Activated CD8-positive, alpha-beta memory T cell treated with anti-CD3 and anti-CD28 coated beads, Interleukin-2, amount 50 U/mL, for 48 hours (primary cell): ENCODE measurements around the gene JAKMIP1.

Source experiments
- DNase-seq: peaks from one replicate; pipeline ENCODE4 v3.0.0-alpha.2; 2020

JAKMIP1 gene

DNA sequence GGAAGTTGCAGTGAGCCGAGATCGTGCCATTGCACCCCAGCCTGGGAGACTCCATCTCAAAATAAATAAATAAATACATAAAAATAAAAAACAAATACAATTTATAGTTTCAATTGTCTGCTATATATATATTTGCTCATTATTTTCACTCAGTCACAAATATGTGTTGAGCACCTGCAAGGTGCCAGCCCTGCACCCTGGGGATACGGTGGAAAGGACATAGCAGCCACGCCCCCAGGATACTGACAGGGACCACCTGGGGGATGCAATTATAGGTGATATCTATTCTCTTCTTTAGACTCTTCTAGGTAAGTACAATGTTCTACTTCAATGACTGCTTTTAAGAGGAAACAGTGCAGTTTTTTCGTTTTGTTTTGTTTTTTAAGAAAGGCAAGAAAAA lies 85.0 kb downstream of the JAKMIP1 start:
- no peak for DNase-seq

- DNase-seq = no peak
Measured at GRCh38 chr4:6114601-6115000, 85.7 kb downstream of the JAKMIP1 start.

DNA sequence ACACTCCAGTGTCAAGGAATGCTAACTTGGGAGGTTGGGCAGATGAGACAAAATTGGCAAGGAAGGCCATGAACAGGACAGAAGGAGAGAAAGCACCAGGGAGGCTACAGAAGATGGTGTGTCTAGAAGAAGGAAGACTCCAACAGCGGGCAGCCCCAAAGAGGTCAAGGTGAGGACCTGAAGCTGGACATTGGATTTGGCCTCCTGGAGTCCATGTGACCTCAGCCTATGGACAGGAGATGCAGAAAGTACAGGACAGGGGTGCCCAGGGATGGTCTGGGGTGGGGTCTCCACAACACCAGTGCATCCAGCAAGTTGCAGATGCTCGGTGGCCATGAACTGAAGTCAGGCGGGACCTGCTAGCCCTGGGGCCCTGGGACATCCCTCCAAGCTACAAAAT lies 86.2 kb downstream of the JAKMIP1 start:
- DNase-seq = no peak

DNA sequence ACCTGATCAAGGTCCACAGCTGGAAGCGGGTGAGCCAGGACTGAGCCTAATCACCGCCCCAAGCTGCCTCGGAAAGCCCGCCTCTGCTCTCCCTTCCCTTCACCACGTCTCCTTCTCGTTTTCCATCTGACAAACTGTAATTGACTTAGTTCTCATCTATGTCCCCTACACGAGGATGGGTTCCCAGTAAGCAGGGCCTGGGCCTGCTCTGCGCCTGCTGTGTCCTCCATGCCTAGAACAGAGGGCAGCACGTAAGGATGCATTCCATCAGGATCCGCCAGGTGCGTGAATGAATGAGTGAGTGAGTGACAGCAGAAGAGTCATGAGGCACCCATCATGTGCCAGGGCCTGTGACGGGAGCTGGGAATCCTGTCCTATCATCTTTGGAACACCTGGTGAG lies 86.7 kb downstream of the JAKMIP1 start:
- DNase-seq = no peak

- peak; percentile 25 for DNase-seq
Measured at GRCh38 chr4:6112606-6113290, 87.6 kb downstream of the JAKMIP1 start.

DNA sequence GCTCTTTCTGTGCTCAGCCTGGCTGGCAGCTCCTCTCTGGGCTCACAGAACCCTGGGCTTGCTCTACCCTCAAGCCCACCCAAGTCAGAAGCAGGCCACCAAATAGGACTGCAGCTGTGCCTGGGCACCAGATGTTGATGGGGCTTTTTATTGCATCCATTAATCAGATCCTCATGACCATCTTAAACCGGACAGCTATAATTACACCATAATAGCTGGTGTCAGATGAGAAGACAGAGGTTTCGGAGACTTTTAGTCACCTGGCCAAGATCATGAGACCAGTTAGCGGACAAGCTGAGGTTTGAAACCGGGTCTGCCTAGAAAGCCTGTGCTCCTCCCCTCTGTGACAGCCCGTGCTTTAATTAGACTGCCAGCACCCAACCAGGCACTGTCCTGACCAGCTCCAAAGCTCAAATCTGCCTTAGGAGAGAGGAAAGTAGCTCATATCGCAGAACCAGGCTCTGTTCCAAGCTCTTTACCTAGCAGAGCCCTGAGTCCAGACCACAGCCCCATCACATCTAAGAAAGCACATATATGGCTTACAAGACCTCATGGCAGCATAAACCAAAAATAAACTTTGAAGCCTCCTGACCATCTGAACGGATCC lies 88.9 kb downstream of the JAKMIP1 start:
- no peak for DNase-seq

- no peak for DNase-seq
Measured at GRCh38 chr4:6110681-6111353, 89.5 kb downstream of the JAKMIP1 start.

- DNase-seq = no peak
Measured at GRCh38 chr4:6109842-6110560, 90.3 kb downstream of the JAKMIP1 start.

DNA sequence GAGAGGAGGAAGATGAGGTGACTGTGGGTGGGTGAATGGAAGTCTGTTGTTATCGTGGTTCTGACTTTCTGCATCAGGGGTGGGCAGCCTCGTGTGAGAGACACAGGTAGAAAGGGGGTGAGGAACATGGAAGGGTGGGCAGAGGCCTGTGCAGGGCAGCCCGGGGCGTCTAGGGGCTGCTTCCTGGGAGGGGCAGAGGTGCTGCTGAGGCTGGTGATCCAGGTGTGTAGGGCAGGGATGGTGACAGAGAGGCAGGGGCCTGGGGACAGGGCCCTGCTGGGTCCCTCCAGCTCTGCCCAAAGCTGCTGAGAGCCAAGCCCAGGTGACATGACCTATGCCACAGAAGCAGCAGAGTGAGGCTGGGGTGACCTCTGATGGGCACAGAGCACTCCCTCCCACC lies 92.5 kb downstream of the JAKMIP1 start:
- DNase-seq = no peak

GRCh38 chr4:6107114-6107791 lies 93.1 kb downstream of the JAKMIP1 start:
- no peak for DNase-seq

GRCh38 chr4:6106156-6106555 lies 94.2 kb downstream of the JAKMIP1 start:
- no peak for DNase-seq

DNA sequence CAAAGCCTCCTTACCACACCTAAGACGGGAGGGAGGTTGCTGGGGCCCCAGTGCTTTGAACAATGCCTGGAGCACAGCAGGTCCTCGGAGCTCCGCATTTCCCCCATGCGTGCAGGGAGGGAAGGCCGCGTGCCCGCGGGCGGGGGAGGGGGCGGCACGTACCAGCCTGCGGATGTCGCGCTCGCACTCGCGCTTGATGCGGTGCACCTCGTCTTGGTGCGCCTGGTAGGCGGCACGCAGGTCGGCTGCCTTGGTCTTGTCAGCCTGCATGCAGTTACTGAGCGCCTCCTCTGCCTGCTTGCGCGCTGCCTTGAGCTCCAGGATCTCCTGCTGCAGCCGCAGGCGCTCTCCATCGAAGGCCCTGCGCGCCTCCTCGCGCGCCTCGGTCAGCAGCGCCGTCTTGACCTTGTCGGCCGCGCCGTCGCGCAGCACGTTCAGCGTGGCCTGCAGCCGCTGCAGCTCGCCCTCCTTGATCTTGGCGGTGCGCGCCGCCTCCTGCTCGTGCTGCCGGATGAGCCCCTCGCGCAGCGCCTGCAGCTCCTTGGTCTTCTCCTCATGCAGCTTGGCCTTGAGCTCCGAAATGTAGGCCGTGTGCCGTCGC lies 94.9 kb downstream of the JAKMIP1 start:
- no peak for DNase-seq

GRCh38 chr4:6104541-6105130 lies 95.7 kb downstream of the JAKMIP1 start:
- DNase-seq = no peak

DNA sequence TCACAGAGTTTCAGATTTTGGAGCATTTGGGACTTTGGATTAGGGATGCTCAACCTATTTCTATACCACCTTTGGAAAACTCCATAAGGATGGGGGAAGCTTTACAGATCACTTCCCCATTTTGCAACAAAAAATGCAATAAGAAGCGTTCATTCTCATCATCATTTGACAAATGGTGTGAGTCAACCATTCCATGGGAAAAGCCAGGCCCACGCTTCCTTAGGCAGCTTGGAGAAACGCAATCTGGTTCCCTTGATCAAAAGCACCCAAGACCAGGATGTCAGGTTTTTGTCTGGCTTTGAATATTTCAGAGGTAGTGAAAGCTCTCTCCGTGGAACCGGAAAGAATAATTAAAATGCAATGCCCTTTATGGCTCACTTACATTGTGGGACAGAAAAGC lies 102.8 kb downstream of the JAKMIP1 start:
- DNase-seq = no peak

GRCh38 chr4:6095897-6096296 lies 104.5 kb downstream of the JAKMIP1 start:
- no peak for DNase-seq

GRCh38 chr4:6095023-6095752 lies 105.2 kb downstream of the JAKMIP1 start:
- no peak for DNase-seq

DNA sequence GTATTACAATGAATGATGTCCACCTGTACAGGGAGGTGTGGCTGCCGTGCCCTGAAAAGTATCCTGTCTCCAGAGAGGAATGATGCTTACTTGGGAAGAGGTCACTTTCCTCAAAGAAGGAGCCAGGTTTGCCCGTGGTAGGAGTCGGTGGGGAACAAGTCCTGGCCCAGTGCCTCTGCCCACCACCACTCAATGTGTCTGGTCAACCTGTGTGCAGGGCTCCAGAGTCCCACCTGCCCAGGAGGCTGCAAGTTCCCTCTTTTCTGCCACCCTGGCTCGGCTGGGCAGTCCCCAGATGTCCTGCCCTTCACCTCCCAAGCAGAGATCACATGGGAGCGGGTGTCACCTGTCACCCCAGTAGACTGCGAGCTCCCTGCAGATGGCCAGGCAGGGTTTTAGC lies 106.7 kb downstream of the JAKMIP1 start:
- DNase-seq = no peak

GRCh38 chr4:6092971-6093370 lies 107.4 kb downstream of the JAKMIP1 start:
- no peak for DNase-seq

DNA sequence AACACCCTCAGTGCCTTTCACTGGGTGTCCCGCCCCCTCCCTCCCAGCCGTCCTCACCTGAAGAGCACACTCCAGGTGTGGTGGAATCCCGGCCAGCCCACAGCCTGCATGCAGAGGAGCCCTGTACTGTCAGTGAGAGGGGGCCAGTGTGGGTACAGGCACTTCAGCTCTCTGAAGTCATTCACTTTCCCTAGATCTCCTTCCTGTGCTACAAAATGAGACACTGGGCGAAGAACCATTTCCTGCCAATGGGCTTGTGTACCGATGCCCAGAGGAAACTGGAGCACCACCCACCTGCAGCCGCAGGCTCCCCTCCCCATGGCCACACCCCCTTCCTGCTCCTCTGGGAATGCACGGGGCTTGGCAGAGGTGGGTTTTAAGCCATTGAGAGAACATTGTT lies 108.2 kb downstream of the JAKMIP1 start:
- no peak for DNase-seq

DNA sequence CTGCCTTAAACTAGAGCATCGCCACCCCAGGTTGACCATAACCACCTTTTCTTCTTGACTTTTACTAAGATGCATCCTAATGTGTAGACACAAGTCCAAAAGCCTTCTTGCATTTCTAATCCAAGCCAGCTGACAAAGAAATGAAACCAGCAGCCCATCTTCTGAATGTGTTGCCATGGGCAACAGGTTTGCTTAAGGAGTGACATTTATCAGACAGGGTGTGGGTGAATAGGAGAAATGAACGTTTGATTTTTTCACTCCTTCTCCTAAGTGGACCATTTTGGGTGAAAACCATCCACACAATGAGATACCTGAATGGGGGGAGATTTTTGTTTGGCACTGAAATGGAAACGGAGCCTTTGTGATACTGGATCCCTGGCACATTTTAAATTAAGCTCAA lies 109.4 kb downstream of the JAKMIP1 start:
- no peak for DNase-seq

GRCh38 chr4:6088950-6089349 lies 111.4 kb downstream of the JAKMIP1 start:
- DNase-seq = no peak
